GM18951 (cell line): Measurements from ENCODE around the gene PRKAR1B.

Experiments used
- POLR2A ChIP-seq: IDR thresholded peaks from 4 replicates; pipeline ENCODE4 v1.6.1; 2011; ENCODE audit warnings: mild to moderate bottlenecking; ENCODE audit not compliant: insufficient read length, insufficient read depth; ENCODE audit errors: extremely low read depth
- in situ Hi-C: fragments of 300-500 bp; cut with MboI; formaldehyde crosslinking; loops from one replicate; pipeline ENCODE4 v1.12.0; 2022; ENCODE audit warnings: low sequenced_read_pairs, mixed read lengths, inconsistent platforms; ENCODE audit not compliant: unreplicated experiment

PRKAR1B gene

DNA sequence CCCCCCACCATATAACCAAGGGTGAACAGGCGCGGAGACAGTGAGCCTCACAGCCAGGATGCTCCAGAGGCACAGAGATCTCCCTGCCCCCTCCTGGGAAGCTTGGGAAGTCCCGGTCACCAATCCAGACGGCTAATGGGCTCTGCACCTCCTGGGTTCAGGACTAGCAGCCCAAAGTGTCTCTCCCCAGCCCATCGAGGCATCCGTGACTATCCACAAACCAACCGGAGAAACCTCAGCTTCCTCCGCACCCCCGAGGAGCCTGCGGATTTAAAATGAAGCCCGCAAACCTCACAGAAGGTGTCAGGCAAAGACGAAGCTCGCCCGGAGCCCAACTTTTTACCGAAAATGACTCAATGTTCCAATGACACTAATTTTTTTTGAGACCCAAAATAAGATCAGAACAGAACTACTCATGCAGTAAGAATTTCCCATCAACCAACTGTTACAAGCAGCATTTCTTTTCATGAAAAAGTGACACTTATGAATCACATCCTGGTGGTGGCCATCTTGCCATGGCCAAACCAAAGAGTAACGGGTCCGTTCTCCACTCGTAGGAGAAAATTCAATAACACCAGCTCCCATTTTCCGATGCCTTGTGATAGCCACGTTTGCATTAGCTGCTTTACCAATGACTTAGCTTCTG, 213.4 kb downstream of the PRKAR1B start:
- in situ Hi-C loops = no loop called here
- TF ChIP-seq POLR2A = no peak

DNA sequence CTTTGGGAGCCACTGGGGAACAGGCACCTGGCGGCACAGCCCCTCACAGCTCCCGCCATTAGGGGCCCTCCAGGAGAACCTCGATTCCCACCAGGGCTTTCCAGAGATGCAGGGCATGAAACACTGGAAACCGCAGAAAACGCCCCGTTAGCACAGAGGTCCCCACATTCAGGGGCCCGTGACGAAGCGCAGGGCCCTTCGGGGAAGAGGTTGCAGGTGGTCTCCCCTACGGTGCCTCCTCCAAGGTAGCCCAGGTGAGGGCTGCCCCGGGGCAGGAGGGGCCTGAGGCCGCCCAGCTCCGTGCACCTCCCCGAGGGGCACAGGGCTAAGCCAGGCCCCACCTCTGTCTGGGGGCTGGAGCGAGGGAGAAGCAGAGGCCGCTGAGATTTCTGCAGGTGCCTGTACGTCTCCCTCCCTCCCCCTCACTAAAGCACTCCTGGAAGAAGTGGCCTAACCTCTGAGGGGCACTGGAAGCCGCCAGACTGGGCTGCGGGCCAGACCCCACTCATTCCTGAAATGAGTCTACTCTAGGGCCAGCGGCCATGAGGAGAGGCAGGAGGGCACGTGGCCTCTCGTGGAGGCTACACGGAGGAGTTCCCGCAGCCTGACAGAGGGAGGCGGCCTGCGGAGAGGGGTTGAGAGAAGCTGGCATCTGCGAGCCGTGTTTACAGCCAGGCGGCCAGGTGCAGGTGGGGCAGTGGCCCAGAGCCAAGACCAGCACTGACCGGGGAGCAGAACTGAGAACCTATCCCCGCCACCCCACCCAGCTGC, 214.4 kb downstream of the PRKAR1B start:
- in situ Hi-C loops = no loop called here
- no peak for TF ChIP-seq POLR2A

DNA sequence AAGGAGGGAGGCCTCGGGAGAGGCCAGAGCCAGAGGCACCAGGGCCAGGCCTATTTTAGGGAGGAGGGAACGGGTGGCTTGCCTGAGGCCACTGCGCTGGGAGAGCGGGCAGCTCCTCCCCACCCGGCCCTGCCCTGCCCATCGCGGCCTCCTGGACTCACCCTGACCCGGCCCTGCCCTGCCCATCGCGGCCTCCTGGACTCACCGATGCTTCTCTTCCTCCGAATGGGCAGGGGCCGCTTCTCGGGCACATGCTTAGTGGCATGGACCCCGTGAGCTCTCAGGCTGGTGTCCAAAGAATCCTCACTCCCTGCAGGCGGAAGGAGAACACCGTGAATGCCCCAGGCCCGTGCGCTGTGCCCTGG, 215.0 kb downstream of the PRKAR1B start:
- no peak for TF ChIP-seq POLR2A
- in situ Hi-C loops = no loop called here

DNA sequence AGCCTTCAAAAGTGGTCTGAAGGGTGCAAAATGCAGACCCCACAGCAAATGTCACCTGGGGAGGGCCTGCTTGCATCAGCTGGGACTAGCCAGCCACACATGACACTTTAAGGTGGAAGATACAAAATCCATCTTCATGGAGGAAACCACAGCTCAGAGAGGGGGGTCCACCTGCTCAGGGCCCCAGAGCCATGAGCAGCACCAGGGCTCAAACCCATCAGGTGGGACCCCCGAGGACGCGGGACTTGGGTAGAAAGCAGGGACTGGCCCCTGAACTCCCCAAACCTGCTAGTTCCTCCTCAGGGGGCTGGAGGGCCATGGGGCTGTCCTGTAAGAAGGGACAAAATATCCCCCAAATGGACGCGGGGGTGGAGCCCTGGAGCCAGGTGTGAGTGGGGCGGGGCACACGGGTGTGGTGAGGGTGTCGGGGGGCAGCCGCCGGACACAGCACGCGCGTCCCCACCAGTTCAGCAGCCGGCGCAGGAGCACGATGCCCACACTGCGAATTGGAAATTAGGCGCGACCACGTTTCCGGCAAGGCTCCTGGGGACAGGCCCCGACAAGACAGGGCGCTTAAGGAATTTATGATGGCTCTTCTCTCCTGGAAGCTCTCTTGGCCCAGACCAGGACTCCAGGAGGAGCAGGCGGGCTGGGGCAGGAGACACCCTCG, 215.5 kb downstream of the PRKAR1B start:
- TF ChIP-seq POLR2A = no peak
- in situ Hi-C loops = no loop called here

DNA sequence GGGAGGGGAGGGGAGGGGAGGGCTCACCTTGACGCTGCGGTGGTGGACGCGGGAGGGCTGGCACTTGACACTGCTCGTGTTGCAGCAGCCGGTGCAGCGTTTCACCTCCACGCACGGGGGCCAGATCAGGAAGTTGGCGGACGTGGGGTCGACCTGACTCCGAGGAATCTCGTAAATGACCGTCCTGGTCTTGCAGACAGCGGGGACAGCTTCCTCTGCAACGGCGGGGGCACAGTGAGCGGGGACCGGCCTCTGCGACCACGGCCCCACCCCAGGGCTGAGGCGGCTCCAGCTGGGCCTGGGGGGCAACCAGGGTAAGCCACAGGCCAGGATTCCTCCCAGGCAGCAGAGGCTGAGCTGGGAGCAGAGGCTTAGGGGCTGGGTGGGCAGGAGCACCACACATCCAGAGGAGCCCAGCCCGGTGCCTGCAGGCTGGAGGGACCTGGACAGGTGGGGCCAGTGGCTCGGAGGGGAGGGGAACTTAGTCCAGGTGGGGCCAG, 216.2 kb downstream of the PRKAR1B start:
- in situ Hi-C loops = no loop called here
- no peak for TF ChIP-seq POLR2A

DNA sequence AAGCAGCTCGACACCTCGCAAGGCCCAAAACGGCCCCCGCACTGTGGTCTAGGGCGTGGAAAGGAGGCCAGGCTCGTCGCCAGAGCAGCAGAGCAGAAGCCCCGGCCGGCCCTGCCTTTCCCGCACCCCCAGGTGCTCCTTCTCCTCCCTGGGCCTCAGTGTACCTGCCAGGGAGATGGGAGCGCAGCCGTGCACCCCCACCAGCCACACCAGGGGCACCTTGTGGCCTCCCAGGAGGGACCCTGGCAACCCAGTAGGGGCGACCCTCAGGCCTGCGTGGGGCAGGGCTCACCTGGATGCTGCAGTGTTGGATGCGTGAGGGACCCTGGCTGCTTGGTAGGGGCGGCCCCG, 217.0 kb downstream of the PRKAR1B start:
- no peak for TF ChIP-seq POLR2A
- in situ Hi-C loops = no loop called here

DNA sequence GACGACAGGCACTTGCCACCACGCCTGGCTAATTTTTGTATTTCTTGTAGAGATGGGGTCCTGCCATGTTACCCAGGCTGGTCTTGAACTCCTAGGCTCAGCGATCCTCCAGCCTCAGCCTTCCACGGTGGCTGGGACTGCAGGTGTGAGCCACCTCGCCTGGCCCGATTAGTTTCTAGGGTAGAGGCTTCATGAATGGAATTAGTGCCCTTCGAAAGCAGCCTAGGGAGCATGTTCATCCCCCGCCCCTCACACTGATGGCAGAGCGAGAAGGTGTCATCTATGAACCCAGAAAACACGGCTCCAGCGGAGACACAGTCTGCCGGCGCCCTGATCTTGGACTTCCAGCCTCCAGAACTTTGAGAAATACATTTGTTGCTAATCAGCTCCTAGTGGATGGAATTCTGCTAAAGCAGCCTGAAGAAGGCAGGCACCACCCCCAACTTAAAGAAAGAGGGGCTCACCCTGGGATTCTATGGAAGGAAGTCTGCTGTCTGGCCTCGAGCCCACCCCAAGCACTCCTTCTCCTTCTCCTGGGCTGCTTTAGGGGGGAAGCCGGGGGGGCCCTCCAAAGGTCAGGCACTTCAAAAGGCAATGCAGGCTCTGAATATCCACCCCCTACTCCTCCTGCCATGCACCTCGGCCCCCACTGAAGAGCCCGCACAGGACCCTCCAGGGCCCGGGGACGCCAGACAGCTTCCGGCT, 217.5 kb downstream of the PRKAR1B start:
- no peak for TF ChIP-seq POLR2A
- in situ Hi-C loops = no loop called here

DNA sequence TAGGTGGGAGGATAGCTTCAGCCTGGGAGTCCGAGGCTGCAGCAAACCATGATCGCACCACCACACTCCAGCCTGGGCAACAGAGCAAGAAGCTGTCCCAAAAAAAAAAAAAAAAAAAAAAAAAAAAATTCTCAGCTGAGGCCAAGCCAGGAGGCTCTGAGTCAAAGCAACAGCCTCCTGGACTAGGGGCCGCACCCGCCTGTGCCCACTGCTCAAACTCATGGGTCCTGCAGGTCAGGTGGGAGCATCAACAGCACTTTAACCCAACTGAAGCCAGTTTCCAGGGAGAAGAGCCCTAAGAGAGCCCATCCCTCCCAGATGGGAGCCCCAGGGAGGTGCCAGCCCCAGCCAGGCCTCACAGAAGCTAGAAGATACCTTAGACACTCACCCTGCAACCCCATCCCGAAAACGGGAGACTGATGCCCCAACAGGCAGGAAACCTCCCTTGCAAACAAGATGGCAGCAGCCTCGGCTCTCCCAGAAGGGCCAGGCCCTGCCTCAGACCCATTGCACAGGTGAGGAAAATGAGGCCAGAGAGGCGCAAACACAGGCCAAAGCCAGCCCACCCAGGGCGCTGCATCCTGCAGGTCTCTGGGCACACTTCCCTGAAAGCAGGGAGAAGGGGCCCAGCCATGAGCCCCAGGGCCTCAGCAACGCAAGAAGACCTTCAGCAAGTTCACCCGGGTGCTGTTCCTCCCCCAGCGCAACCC, 218.5 kb downstream of the PRKAR1B start:
- no peak for TF ChIP-seq POLR2A
- in situ Hi-C loops = no loop called here

DNA sequence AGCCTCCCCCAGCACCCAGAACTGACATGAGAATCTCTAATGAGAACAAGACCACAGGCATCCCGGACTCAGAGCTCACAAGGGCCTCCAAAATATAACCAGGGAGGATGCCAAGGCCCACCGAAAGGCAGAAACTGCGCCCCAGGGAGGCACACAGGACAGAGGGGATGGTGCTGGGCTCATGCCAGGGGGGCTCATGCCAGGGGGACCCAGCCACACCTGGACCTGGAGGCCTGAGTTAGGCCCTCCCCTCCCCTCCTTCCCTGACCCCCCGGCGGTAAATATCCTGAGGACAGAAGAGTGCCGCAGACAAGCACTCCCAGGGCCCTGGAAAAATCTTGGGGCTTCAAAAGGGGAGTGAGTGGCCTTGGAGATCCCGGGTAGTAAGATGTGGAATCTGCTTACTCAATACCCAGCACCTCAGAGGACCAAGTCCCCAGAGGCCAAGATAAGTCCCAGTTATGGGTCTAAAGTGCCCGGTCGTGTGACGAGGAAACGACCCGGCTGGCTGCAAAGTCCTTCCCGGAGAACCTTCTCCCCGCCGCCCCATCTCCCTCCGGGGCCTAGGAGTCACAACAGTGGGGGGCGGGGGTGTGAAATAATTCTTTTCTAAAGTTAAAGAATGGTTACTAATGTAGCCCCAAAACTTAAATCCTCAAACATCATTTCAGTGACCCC, 219.3 kb downstream of the PRKAR1B start:
- TF ChIP-seq POLR2A = no peak
- in situ Hi-C loops = no loop called here

DNA sequence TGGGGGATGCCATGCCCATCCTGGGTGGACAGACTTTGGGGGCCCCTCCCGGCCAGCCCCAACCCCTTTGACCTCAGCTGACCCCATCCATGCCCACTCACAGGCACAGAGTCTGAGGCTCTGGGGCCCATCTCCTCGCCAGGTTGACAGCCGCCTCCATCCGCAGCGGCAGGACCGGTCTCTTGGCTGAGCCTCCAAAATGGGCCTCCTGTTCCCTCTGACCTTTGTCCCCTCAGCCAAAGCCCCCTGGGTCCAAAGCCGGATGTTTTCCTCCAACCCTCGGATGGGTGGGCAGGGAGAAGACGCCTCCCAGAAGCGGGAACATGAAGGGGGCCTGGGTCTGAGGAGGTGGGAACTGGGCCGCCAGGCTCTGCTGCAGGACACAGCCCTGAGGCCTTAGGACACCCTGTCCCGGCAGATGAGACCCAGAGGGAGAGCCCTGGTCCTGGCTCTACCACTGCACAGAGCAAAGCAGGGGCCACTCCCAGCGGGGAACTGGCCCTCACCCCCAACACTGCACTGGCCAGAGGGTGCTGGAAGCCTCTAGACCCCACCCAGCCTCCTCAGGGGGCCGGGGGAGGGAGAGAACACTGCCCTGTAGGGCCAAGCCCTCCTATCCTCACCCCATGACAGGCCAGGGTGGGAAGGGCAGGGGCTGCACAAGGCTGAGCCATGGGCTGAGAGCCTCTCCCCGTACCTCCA, 220.0 kb downstream of the PRKAR1B start:
- in situ Hi-C loops = no loop called here

DNA sequence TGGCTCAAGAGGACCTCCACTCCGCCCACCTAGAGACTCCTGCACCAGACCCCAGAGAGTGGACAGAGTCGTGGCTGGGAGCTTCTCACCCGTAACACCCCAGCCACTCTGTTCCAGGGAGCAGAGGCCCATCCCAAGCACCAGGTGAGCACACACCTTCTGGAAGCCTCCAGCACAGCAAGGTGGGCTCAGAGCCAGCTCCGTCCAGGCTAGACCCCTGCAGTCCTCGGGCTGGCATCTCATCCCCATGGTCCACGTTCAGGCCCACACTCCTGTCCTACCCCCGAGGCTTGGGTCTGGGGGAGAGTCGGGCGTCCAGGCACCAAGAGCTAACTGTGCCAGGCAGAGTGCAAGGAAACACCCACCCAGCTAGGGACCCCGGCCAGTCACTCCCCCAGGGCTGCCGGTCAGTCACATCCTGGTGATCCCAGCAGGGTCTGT, 220.7 kb downstream of the PRKAR1B start:
- in situ Hi-C loops = no loop called here
- TF ChIP-seq POLR2A = no peak

More for the DNA sequence above, 220.0 kb downstream of the PRKAR1B start:
- TF ChIP-seq POLR2A = no peak

DNA sequence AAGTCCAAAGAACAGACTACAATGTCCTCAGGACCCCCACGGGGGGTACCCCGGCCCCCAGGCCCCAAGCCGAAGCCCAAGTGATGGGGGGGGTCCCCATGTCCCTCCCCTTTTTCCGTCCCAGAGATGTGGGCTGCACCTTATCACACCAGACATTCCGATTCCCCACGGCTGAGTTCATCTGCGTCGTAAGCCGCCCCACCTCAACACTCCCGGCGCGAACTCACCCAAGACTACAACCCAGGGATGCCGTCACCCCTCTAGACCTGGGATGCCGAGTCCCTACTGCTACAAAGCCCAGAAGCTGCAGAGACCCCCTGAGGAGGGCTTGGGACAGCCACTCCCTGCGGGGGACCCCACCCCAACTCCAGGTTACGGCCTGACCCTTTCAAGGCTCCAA, 221.9 kb downstream of the PRKAR1B start:
- in situ Hi-C loops = no loop called here
- no peak for TF ChIP-seq POLR2A
